ENCODE results near the gene DNAJC13. TPM values are rescaled to one million over a fixed set of nuclear protein-coding genes. Genes with fewer than 3 reads are reported as not detected.
A peak's percentile ranks its signal among the peaks of the same experiment; 100 is the strongest.

DNAJC13 gene
- total RNA-seq, 1 experiment from 2014 or later = 33.0 TPM

DNA sequence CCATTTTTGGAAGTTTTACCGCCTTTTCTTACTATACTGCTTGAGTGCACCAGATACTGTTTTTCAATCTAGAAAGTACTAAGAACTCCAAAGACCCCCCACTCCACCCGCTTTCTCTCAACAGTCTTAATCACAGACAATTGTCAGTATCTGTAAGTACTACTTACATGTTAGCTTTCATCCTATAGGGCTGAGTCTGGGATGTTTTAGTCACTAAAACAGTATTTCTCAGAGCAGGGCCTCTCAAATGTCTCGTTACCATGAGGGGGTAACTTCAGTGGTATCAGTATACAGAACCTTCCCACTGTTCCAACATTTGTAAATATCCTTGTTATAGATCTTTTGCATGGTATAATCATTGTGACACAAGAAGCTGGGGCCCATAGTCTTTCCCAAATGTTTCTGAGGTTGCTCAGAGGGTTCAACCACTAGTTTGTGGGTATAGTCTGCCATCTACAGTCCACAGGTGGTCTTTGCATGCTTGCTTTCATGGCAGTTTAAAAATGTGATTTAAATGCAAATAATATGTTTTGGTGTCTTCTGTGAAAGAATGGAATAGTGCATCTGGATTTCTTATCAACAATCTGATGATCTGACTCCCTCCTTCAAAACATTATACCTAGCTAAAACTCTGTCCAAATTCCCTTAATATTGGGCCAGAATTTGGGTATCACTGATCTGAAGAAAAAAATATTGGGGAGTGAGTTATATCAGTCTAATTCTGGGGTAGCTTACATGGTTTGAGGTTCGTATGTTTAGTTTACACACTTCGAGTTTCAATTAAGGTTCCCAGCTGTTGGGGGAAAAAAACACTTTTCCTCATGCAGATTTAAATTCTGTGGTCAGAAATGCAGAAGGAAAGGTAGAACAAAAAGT lies 18.0 kb upstream of the DNAJC13 start:
- no peak overlapping the region for H3K27ac Mint-ChIP-seq (ENCODE audit: low read depth, unreplicated experiment)
- H3K9me3 Mint-ChIP-seq (ENCODE audit: unreplicated experiment) = peaks cover 7% of the 10 kb centered on the region
- TF ChIP-seq, protein P1, sequence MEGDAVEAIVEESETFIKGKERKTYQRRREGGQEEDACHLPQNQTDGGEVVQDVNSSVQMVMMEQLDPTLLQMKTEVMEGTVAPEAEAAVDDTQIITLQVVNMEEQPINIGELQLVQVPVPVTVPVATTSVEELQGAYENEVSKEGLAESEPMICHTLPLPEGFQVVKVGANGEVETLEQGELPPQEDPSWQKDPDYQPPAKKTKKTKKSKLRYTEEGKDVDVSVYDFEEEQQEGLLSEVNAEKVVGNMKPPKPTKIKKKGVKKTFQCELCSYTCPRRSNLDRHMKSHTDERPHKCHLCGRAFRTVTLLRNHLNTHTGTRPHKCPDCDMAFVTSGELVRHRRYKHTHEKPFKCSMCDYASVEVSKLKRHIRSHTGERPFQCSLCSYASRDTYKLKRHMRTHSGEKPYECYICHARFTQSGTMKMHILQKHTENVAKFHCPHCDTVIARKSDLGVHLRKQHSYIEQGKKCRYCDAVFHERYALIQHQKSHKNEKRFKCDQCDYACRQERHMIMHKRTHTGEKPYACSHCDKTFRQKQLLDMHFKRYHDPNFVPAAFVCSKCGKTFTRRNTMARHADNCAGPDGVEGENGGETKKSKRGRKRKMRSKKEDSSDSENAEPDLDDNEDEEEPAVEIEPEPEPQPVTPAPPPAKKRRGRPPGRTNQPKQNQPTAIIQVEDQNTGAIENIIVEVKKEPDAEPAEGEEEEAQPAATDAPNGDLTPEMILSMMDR (IDR thresholded peaks at IDR 0.05; ENCODE audit: unreplicated experiment) = peak; percentile 88
- peak; percentile 66 for DNase-seq (ENCODE audit: unreplicated experiment)
- ChIA-PET POLR2A (interaction anchor here (0.9 to 1.2 kb wide), 2 partner anchors 31 to 46 kb away, joined by 4 read pairs; no protein-coding TSS in a partner anchor), CTCF (interaction anchor here (0.6 to 8.3 kb wide), 45 partner anchors 9 to 698 kb away, joined by 3 to 343 read pairs (median 4); no protein-coding TSS in a partner anchor)
- H3K4me3 Mint-ChIP-seq (ENCODE audit: unreplicated experiment) = no peak overlapping the region
- H3K4me1 Mint-ChIP-seq (ENCODE audit: insufficient read depth, unreplicated experiment) = no peaks in the 10 kb centered on the region
- no peaks in the 10 kb centered on the region for H3K36me3 Mint-ChIP-seq (ENCODE audit: insufficient read depth, unreplicated experiment)
- BruUV-seq (replicated peaks) = no TSS peak
- intact Hi-C loops (cut with micrococcal nuclease) = loop anchor here (1.0 to 2.0 kb wide), 5 partner anchors 47 to 604 kb away; no protein-coding TSS in a partner anchor
- no peaks in the 10 kb centered on the region for H3K27me3 Mint-ChIP-seq (ENCODE audit: insufficient read depth, unreplicated experiment)

DNA sequence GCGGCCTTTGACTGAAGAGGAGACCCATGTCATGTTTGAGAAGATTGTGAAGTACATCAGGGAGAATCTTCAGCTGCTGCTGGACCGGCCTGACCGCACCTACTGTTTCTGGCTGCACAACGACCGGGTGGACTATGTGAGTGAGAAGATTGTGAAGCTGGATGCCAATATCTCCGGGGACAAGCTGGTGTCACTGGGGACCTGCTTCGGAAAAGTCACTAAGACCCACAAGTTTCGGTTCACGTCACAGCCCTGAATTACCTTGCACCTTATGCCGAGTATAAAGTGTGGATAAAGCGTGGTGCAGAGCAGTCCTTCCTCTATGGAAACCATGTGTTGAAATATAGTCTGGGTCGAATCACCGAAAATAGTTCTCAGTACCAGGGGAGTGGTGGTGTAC lies 16.0 kb upstream of the DNAJC13 start:
- TF ChIP-seq, protein P1 (IDR thresholded peaks at IDR 0.05; ENCODE audit: unreplicated experiment) = no peak
- POLR2A ChIA-PET = interaction anchor here (1.4 kb wide), 2 partner anchors 16 to 48 kb away, joined by 3 to 5 read pairs; partner anchors contain the start of gene DNAJC13
- no peaks in the 10 kb centered on the region for H3K9me3 Mint-ChIP-seq (ENCODE audit: unreplicated experiment)
- no peak for DNase-seq (ENCODE audit: unreplicated experiment)
- no peaks in the 10 kb centered on the region for H3K27me3 Mint-ChIP-seq (ENCODE audit: insufficient read depth, unreplicated experiment)
- H3K36me3 Mint-ChIP-seq (ENCODE audit: insufficient read depth, unreplicated experiment) = no peaks in the 10 kb centered on the region
- H3K4me1 Mint-ChIP-seq (ENCODE audit: insufficient read depth, unreplicated experiment) = no peaks in the 10 kb centered on the region
- intact Hi-C loops (cut with micrococcal nuclease) = no loop called here
- CTCF ChIA-PET = interaction anchor here (0.6 to 8.3 kb wide), 11 partner anchors 8 to 607 kb away, joined by 3 to 343 read pairs (median 4); no protein-coding TSS in a partner anchor
- no TSS peak for BruUV-seq (replicated peaks)
- H3K4me3 Mint-ChIP-seq (ENCODE audit: unreplicated experiment) = no peak overlapping the region
- H3K27ac Mint-ChIP-seq (ENCODE audit: low read depth, unreplicated experiment) = no peak overlapping the region

DNA sequence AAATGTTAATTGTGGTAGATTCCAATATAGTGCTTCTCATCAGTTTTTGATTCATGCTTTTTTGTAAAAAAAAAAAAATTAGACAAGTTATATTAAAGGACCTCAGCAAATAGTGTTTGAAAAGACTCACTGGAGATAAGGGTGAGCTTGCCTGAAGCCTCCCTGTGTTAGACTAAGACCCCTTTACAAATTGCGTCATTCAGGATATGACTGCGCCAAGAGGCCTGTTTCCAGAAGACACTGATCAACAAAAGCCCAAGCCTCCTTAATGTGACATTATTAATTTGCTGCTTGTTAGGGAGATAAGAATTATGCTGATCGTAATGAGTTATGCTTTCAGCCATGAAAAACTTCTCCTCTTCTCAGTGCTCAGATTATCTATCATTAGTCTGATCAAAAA lies 13.0 kb upstream of the DNAJC13 start:
- H3K4me1 Mint-ChIP-seq (ENCODE audit: insufficient read depth, unreplicated experiment) = no peaks in the 10 kb centered on the region
- H3K27ac Mint-ChIP-seq (ENCODE audit: low read depth, unreplicated experiment) = no peak overlapping the region
- H3K9me3 Mint-ChIP-seq (ENCODE audit: unreplicated experiment) = no peaks in the 10 kb centered on the region
- no peaks in the 10 kb centered on the region for H3K36me3 Mint-ChIP-seq (ENCODE audit: insufficient read depth, unreplicated experiment)
- ChIA-PET POLR2A (no interaction called here), CTCF (interaction anchor here (0.7 to 4.7 kb wide), 4 partner anchors 52 to 365 kb away, joined by 3 to 54 read pairs (median 4); no protein-coding TSS in a partner anchor)
- TF ChIP-seq, protein P1 (IDR thresholded peaks at IDR 0.05; ENCODE audit: unreplicated experiment) = no peak
- intact Hi-C loops (cut with micrococcal nuclease) = no loop called here
- DNase-seq (ENCODE audit: unreplicated experiment) = no peak
- H3K27me3 Mint-ChIP-seq (ENCODE audit: insufficient read depth, unreplicated experiment) = no peaks in the 10 kb centered on the region
- H3K4me3 Mint-ChIP-seq (ENCODE audit: unreplicated experiment) = no peak overlapping the region
- BruUV-seq (replicated peaks) = no TSS peak

DNA sequence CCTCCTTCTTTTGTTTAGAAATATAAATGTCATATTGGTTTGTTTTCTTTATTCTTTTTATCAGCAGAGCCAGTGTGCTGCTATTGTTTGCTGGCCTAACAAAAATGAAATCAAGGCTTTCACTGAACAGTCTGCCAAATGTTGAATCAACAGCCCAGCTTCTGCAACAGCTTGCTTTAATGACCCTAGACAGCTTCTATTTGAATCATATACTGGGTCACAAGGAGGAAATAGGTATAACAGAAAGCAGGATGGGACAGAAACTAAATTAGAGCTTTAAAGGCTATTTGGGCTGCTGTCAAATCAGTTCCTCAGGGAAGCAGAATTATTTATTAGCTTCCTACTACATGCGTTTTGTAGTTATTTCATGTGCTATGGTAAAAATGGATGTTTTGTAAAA lies 12.1 kb upstream of the DNAJC13 start:
- TF ChIP-seq, protein P1 (IDR thresholded peaks at IDR 0.05; ENCODE audit: unreplicated experiment) = no peak
- Mint-ChIP-seq H3K27ac (ENCODE audit: low read depth, unreplicated experiment) (no peak overlapping the region), H3K4me3 (ENCODE audit: unreplicated experiment) (no peak overlapping the region), H3K4me1 (ENCODE audit: insufficient read depth, unreplicated experiment) (no peaks in the 10 kb centered on the region), H3K36me3 (ENCODE audit: insufficient read depth, unreplicated experiment) (no peaks in the 10 kb centered on the region), H3K9me3 (ENCODE audit: unreplicated experiment) (no peaks in the 10 kb centered on the region), H3K27me3 (ENCODE audit: insufficient read depth, unreplicated experiment) (no peaks in the 10 kb centered on the region)
- POLR2A ChIA-PET = interaction anchor here (4.8 kb wide), 1 partner anchor 12 kb away, joined by 18 read pairs; the partner anchor contains the start of gene DNAJC13
- DNase-seq (ENCODE audit: unreplicated experiment) = no peak
- intact Hi-C loops (cut with micrococcal nuclease) = no loop called here
- no TSS peak for BruUV-seq (replicated peaks)
- CTCF ChIA-PET = interaction anchor here (0.6 to 4.7 kb wide), 3 partner anchors 53 to 61 kb away, joined by 3 to 54 read pairs (median 6); no protein-coding TSS in a partner anchor
